MM.1S (cell line): ENCODE data around the gene NCF2.

ENCODE experiments used
- CTCF ChIP-seq: fragments of 300-600 bp; sonication (generic); IDR thresholded peaks from 2 replicates; pipeline ENCODE4 v1.5.1; 2016; ENCODE audit warnings: antibody characterized with exemption, low read length, mixed read lengths
- EZH2 ChIP-seq: fragments of 300-600 bp; sonication (generic); optimal IDR thresholded peaks from 2 replicates; pipeline ENCODE3; 2017; ENCODE audit warnings: low read depth, mild to moderate bottlenecking, antibody characterized with exemption, low read length, mixed read lengths

GRCh38 chr1:183568176-183569021, 21.9 kb downstream of the NCF2 start:
- TF ChIP-seq EZH2, result no peak
- TF ChIP-seq CTCF, result no peak
